ENCODE results near the gene WDR1. TPM values are rescaled to one million over a fixed set of nuclear protein-coding genes. Genes with fewer than 3 reads are reported as not detected.

WDR1 gene
- total RNA-seq, 1 experiment from 2014 or later = 367 TPM

- Histone ChIP-seq H2BK12ac (ENCODE audit: insufficient read length, low read depth, low read length) (no peak overlapping the region), H3K27ac (ENCODE audit: insufficient read length, low read depth, low read length) (no peak overlapping the region), H2BK120ac (ENCODE audit: low read depth, low read length, poor library complexity, severe bottlenecking) (no peak overlapping the region), H3K4ac (ENCODE audit: low read depth, low read length) (no peak overlapping the region), H2AK5ac (ENCODE audit: insufficient read length, low read length) (no peak overlapping the region), H2AFZ (ENCODE audit: low read length) (no peak overlapping the region), H3K4me1 (ENCODE audit: insufficient read depth, low read length) (no peaks in the 10 kb centered on the region), H3K4me2 (ENCODE audit: insufficient read depth, insufficient read length, low read length) (no peak overlapping the region), H4K91ac (ENCODE audit: insufficient read length, low read depth, low read length) (no peak overlapping the region), H3K56ac (ENCODE audit: insufficient read length, low read depth, low read length) (no peak overlapping the region), H2BK20ac (ENCODE audit: low read depth, low read length, poor library complexity, severe bottlenecking) (no peak overlapping the region), H2BK5ac (ENCODE audit: insufficient read length, low read length) (no peak overlapping the region), H3K27me3 (ENCODE audit: insufficient read depth, low read length) (no peaks in the 10 kb centered on the region), H3K14ac (ENCODE audit: insufficient read depth, low read length) (no peak overlapping the region), H4K20me1 (ENCODE audit: control insufficient read depth, insufficient read depth, insufficient read length) (no peaks in the 10 kb centered on the region), H4K5ac (ENCODE audit: insufficient read length, low read depth, low read length) (no peak overlapping the region), H2BK15ac (ENCODE audit: low read depth, low read length) (no peak overlapping the region), H3K18ac (ENCODE audit: insufficient read length, low read depth, low read length) (no peak overlapping the region), H3T11ph (ENCODE audit: low read length) (no peak overlapping the region), H3K9me3 (ENCODE audit: control insufficient read depth, low read depth, low read length) (no peaks in the 10 kb centered on the region), H3K79me1 (ENCODE audit: insufficient read depth, low read depth, low read length, poor library complexity, severe bottlenecking) (no peaks in the 10 kb centered on the region), H3K23me2 (ENCODE audit: insufficient read length, low read depth, low read length, poor library complexity, severe bottlenecking) (no peaks in the 10 kb centered on the region), H3K23ac (ENCODE audit: insufficient read length, low read depth, low read length) (no peak overlapping the region), H4K8ac (replicated peaks; ENCODE audit: insufficient read length, low read depth, low read length) (no peak overlapping the region), H3K9ac (ENCODE audit: extremely low read depth, insufficient read length, low read length) (no peak overlapping the region), H3K79me2 (ENCODE audit: insufficient read depth, low read length) (no peaks in the 10 kb centered on the region)
- Mint-ChIP-seq H3K27me3 (ENCODE audit: low read depth) (peaks cover 25% of the 10 kb centered on the region), H3K27ac (no peak overlapping the region), H3K36me3 (ENCODE audit: insufficient read depth in 1 of 3, low read depth in 3 of 3) (no peaks in the 10 kb centered on the region), H3K4me1 (peaks cover 3 to 10% of the 10 kb centered on the region in 2 experiments; a peak in 2 of 4 replicates), H3K4me3 (no peak overlapping the region), H3K9me3 (peaks cover 0 to 12% of the 10 kb centered on the region in 2 experiments; a peak in 3 of 5 replicates)
- no peak for DNase-seq
- no peak for TF ChIP-seq CTCF (conservative IDR thresholded peaks at IDR 0.05)
- no CpG with 5 or more reads among the region's 14 CpGs for WGBS (ENCODE audit: extremely low coverage, insufficient read length, low lambda C conversion rate)
Measured at GRCh38 chr4:10130178-10130888, 13.7 kb upstream of the WDR1 start.

Data from H9 (cell line).